Measurements from ENCODE around the gene DOK3. TPM values are rescaled to one million over a fixed set of nuclear protein-coding genes. Genes with fewer than 3 reads are reported as not detected.
"Not testable (repeated sequence)": the region's sequence is repeated elsewhere in the genome, so short reads cannot be mapped to it uniquely, and the experiment has no call there.

The DOK3 gene
- polyA plus RNA-seq, 10 donors = 4.1 to 9.4 (median 5.6) TPM

- DNase-seq = peak in 1 of 3 donors; percentile 38
These were observed 28.0 kb upstream of the DOK3 start for GRCh38 chr5:177537389-177538361.

- DNase-seq = no peak
These were observed 26.8 kb upstream of the DOK3 start for GRCh38 chr5:177536386-177536785.

- no peak for DNase-seq
These were observed 25.5 kb upstream of the DOK3 start for GRCh38 chr5:177535125-177535524.

GRCh38 chr5:177534433-177534832 is 24.8 kb upstream of the DOK3 start:
- not testable (repeated sequence) for DNase-seq

- DNase-seq = no peak
These were observed 21.7 kb upstream of the DOK3 start for GRCh38 chr5:177531209-177531940.

GRCh38 chr5:177530638-177531037 is 21.0 kb upstream of the DOK3 start:
- DNase-seq = peak in 1 of 3 donors; percentile 51

GRCh38 chr5:177529247-177530203 is 19.9 kb upstream of the DOK3 start:
- DNase-seq = no peak

- no peak for DNase-seq
These were observed 19.0 kb upstream of the DOK3 start for GRCh38 chr5:177528631-177529030.

- no peak for DNase-seq
These were observed 18.0 kb upstream of the DOK3 start for GRCh38 chr5:177527595-177527994.

GRCh38 chr5:177526791-177527190 is 17.2 kb upstream of the DOK3 start:
- peak in 1 of 3 donors; percentile 15 for DNase-seq

- no peak for DNase-seq
These were observed 16.6 kb upstream of the DOK3 start for GRCh38 chr5:177526191-177526590.

GRCh38 chr5:177524941-177525655 is 15.5 kb upstream of the DOK3 start:
- DNase-seq = no peak

- no peak for DNase-seq
These were observed 14.9 kb upstream of the DOK3 start for GRCh38 chr5:177524539-177524900.

GRCh38 chr5:177523711-177524538 is 14.3 kb upstream of the DOK3 start:
- no peak for DNase-seq

GRCh38 chr5:177520916-177521513 is 11.4 kb upstream of the DOK3 start:
- DNase-seq = no peak

- DNase-seq = no peak
These were observed 10.6 kb upstream of the DOK3 start for GRCh38 chr5:177520271-177520670.

GRCh38 chr5:177519463-177520235 is 10.0 kb upstream of the DOK3 start:
- DNase-seq = no peak
